Activated gamma-delta T cell (primary cell): ENCODE measurements around the gene ATP9B.

Source experiments
- DNase-seq: peaks from one replicate; lab custom pipeline; 2025; lab: John Stamatoyannopoulos, UW

The ATP9B gene

DNA sequence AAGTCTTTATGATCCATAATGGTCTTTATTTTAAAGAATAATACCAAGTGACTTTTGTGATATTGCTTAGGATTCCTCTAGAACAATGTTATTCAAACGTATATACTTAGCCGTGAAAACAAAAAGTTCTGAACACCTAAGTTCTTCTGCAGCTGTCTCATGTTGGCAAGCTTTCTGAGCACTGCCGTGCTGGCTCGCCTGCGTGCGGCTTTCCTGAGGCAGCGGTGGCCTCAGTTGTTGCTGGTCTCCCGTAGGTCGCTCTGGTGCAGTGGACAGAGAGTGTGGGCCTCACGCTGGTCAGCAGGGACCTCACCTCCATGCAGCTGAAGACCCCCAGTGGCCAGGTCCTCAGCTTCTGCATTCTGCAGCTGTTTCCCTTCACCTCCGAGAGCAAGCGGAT is 259.7 kb downstream of the ATP9B start:
- DNase-seq, result no peak

DNA sequence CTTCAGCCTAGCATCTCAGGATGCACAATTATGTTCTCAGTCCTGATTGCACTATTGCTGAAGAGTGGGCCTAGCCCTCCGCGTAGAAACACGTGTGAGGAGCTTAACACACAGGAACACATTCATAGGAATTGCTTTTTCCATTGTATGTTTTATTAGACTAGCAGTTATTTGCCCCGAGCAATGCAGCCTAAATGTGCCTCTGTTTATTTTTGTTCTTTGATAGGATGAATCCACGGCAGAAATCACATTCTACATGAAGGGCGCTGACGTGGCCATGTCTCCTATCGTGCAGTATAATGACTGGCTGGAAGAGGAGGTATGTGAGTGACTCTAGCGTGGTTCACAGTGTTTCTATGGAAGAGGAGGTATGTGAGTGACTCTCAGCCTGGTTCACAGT is 260.6 kb downstream of the ATP9B start:
- no peak for DNase-seq

DNA sequence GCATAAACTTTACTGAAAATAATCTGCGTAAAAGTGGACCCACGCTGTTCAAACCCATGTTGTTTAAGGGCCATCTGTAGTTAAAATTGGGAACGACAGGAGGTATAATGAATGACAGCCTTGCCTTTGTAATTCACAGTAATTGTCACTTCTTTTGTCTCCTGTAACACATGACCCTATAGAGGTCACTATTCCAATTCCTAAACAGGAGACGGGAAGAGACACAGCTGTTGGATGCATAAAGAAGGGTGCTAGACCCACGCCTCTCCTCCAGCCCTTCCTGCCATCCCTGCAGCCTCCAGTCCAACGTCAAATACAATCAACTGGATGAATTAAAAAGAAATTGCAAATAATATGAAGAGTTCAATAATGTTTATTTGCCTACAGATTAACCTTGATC is 263.5 kb downstream of the ATP9B start:
- no peak for DNase-seq

DNA sequence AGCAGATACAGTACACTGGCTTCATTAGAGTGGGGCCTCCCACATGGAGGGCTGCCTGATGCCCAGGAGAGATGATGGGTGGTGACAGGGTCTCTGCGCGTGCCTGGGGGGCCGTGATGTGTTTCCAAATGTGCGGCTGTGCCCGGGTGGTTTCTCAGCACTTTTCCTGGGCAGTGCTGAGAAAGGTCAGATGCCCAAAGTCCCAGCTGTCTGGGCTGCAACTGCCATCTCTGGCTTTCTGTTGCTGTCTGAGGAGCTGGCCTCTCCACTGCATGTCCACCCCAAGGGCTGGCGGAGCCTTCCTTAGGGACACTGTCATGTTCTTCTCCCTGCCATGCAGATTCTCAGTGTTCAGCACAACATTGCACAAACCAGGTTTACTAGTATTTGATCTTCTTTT is 263.9 kb downstream of the ATP9B start:
- no peak for DNase-seq

DNA sequence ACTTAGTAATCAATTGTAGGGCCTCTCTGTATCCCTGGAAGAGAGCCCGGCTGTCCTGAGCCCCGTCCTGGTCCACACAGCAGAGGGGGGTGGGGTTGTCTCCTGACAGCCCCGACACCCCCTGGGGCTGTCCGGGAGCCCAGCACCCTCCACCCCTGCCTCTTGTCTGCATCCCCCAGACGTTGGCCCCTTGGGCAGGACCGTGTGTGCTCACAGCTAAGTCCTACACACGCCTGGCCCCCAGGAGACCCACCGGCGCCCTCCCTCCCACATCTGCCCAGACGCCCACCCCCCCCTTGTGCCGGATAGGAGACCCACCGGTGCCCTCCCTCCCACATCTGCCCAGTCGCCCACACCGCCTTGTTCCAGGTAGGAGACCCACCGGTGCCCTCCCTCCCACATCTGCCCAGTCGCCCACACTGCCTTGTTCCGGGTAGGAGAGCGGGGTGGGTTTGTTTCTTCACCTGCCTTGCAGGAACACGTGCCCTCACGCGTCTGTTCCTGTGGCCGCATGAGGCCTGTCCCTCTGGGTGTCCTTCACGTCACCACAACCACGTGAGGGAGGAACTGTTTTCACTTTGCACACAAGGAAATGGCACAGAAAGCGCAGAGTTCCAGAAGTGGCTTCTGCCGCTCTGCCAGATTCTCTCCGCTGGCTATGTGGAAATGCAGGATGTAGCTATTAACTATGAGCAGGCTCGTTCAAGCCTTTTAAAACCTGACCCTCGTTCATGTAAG is 265.5 kb downstream of the ATP9B start:
- no peak for DNase-seq

DNA sequence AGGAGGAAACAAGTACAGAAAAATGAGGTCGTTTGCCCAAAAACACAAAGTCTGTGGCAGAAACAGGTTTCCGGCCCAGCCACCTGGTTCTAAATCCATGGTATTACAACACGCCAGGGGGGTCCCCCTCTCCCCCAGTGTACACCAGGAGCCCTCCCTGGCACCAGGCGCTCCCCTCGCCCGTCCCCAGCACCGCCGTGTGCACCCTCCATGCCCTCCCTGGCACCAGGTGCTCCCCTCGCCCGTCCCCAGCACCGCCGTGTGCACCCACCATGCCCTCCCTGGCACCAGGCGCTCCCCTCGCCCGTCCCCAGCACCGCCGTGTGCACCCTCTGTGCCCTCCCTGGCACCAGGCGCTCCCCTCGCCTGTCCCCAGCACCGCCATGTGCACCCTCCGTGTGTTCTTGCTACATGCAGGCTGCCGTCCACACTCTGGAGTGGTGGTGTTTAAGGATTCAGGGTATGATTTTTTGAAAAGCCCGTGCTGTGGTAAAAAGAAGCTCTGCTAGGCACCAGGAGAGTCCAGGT is 266.7 kb downstream of the ATP9B start:
- DNase-seq, result no peak

DNA sequence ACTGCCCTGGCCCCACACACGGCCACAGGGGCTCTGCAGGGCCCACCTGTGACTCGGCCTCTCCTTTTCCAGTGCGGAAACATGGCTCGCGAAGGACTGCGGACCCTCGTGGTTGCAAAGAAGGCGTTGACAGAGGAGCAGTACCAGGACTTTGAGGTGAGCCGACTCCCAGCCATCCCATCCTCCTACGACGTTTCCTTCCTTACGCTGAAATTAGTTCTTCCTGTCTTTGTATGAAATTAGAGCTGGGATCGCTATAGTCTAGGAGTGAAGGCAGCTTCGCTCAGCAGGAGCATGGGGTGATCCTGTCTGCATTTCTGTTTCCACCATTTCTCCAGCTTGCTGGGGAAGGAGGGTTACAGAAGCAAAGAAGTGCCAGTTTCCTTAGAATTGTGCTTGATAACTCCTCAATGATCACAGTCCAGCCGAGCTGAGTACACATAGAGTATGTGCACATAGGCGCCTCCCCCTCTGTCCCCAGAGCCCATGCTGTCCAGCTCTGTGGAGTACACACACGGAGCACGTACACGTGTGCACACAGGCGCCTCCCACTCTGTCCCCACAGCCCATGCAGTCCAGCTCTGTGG is 267.5 kb downstream of the ATP9B start:
- DNase-seq, result no peak

DNA sequence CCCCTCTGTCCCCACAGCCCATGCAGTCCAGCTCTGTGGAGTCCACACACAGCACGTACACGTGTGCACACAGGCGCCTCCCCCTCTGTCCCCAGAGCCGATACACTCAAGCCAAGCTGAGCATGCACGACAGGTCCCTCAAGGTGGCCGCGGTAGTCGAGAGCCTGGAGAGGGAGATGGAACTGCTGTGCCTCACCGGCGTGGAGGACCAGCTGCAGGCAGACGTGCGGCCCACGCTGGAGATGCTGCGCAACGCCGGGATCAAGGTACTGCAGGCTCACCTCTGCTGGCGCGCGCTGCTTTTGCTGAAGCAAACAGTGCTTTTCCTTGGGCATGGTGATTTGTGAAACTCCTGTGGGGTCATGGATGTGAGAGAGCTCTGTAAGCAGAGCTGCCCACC is 268.0 kb downstream of the ATP9B start:
- no peak for DNase-seq

DNA sequence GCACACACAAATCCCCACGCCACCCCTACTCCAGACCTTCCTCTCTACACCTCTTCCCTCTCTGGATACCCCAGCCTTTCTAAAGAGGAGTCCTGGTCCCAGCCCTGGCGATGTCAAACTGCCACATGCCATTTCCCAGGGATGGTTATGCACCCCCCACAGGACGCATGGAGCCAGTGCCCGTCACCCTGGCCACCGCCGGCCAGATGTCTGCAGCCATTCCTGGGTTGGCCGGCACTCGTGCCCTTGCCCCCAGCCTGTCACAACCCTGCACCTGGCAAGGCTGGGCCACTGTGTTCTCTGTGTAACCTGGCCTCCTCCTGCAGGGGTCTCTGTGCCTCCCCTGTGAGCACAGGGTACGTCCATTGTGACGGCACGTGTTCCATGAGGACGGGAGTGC is 268.4 kb downstream of the ATP9B start:
- no peak for DNase-seq

DNA sequence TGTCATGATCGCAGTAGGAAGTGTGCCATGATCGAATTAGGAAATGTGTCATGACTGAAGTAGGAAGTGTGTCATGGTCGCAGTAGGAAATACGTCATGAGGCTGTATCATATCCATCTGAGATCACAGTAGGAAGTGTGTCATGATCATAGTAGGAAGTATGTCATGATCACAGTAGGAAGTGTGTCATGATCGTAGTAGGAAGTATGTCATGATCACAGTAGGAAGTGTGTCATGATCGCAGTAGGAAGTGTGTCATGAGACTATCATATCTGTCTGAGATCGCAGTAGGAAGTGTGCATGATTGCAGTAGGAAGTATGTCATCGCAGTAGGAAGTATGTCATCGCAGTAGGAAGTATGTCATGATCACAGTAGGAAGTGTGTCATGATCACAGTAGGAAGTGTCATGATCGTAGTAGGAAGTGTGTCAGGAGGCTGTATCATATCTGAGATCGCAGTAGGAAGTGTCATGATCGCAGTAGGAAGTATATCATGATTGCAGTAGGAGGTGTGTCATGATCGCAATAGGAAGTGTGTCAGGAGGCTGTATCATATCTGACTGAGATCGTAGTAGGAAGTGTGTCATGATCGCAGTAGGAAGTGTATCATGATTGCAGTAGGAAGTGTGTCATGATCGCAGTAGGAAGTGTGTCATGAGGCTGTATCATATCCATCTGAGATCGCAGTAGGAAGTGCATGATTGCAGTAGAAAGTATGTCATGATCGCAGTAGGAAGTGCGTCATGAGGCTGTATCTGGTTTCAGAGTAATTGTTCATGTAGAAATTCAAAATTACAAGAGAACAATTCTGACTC is 270.1 kb downstream of the ATP9B start:
- DNase-seq, result no peak

DNA sequence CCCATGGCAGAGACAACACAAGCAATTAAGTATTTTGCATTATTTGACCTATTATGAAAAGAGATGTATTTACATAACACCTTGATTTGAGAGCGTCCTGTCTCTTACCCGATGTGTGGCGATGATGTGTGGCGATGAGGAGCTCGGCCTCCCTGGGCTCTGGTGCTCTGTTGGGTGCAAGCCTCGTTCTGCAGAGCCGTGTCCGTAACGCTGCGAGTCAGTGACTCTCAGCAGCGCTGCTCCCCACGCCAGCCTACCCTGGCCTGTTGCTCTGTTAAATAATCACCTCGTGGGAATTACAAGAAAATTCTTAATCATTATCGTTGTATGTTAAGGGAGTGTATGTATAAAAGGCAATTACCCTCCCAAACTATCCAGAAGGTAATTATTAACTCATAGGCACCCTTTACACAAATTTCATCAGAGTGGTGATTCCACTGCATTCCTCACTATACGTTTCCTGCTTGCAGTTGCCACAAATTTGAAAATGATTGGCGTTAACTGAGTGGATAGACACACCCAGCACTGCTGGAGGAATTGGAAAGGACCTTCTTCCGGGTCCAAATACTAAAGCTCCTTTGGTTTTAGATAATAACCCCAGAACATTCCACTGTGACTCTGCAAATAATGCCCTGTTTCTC is 274.5 kb downstream of the ATP9B start:
- no peak for DNase-seq

DNA sequence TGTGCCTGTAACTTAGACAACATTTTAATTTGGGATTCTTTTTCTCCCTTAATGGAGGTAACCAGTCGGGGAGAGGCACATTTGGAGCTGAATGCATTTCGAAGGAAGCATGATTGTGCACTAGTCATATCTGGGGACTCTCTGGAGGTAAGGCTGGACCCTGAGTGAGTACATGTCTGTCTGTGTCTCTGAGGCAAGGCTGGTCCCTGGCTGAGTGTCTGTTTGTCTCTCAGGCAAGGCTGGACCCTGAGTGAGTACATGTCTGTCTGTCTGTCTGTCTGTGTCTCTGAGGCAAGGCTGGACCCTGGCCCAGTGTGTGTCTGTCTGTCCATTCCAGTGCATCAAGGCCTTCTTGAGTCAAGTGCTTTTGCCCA is 275.0 kb downstream of the ATP9B start:
- DNase-seq, result no peak

DNA sequence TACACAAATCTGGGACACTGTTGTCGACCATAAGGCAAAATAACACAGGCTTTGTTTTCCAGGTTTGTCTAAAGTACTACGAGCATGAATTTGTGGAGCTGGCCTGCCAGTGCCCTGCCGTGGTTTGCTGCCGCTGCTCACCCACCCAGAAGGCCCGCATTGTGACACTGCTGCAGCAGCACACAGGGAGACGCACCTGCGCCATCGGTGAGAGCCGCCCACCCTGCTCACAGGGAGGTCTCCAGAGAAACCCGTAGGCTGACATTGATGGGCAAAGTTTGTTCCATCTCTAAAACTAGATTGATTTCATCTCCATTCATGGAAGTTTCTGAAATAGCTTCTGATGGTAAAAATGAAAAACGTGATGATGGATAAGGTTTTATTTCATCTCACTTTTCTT is 276.2 kb downstream of the ATP9B start:
- no peak for DNase-seq

DNA sequence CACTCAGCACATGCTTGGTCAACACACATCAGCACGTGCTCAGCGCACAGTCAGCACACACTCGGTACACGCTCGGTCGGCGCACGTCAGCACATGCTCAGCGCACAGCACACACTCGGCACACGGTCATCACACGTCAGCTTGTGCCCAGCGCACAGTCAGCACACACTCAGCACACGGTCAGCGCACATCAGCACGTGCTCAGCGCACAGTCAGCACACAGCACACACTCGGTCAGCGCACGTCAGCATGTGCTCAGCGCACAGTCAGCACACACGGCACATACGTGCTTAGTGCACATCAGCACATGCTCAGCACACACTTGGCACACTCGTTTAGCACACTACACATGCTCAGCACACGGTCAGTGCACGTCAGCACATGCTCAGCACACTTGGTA is 276.8 kb downstream of the ATP9B start:
- DNase-seq, result no peak

DNA sequence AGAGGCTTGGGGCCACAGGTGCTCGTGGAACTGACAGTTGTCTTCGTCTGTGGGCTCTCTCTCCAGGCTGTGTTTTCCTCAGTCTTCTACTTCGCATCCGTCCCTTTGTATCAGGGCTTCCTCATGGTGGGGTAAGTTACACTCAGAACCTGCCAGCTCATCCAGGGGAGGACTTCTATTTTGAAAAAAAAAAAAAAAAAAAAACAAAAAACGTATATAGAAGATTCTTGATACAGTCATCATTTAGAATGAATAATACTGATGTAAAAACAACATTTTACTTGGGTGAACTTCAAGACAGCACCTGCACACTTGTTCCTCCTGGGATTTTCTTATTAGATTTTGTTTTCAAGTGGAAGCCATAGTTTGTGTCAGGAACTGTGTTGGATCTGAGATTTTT is 278.9 kb downstream of the ATP9B start:
- DNase-seq, result no peak

DNA sequence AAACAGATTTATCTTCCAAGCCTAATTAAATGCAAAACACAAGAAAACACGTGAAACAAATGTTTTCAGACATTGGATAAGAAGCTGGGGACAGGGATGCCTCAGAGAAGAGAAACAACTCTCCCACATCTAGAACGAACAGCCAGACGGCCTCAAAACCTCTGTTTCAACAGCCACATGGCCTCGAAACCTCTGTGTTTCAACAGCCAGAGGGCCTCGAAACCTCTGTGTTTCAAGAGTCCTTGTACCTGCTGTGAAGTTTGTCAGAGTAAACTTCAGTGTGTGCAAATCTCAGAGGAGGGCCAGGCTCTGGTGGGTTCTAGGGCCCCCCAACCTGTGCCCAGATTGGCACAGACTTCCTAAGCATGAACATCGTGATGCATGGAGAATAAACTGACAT is 283.2 kb downstream of the ATP9B start:
- DNase-seq, result no peak

DNA sequence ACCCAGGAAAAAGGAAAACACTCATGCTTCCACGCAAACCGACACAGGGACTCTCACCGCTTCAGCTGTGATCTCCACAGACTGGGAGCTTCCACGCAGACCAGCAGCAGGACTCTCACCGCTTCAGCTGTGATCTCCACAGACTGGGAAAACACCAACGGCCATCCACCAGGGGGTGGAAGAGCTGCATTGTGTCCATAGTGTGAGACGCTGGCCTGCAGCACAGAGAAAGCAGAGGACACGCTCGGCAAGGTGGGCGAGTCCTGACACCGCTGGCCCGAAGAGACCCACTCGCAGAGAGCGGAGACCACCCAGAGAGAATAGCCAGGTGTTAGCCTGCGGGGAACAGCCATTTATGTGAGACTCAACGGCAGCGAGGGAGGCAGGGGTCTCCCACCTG is 284.1 kb downstream of the ATP9B start:
- DNase-seq, result no peak

DNA sequence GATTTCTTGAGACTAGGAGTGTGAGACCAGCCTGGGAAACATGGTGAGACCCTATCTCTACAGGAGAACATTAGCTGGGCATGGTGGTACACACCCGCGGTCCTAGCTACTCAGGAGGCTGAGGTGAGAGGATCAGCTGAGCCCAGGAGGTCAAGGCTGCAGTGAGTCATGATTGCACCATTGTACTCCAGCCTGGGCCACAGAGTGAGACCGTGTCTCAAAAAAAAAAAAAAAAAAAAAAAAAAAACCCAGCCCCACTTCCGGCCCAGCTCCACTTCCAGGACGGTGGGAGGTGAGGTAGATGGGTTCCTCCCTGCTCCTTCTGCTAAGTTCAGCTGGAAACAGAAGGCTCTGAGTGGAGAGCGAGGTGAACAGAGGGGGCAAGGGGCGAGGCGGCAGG is 285.2 kb downstream of the ATP9B start:
- no peak for DNase-seq

DNA sequence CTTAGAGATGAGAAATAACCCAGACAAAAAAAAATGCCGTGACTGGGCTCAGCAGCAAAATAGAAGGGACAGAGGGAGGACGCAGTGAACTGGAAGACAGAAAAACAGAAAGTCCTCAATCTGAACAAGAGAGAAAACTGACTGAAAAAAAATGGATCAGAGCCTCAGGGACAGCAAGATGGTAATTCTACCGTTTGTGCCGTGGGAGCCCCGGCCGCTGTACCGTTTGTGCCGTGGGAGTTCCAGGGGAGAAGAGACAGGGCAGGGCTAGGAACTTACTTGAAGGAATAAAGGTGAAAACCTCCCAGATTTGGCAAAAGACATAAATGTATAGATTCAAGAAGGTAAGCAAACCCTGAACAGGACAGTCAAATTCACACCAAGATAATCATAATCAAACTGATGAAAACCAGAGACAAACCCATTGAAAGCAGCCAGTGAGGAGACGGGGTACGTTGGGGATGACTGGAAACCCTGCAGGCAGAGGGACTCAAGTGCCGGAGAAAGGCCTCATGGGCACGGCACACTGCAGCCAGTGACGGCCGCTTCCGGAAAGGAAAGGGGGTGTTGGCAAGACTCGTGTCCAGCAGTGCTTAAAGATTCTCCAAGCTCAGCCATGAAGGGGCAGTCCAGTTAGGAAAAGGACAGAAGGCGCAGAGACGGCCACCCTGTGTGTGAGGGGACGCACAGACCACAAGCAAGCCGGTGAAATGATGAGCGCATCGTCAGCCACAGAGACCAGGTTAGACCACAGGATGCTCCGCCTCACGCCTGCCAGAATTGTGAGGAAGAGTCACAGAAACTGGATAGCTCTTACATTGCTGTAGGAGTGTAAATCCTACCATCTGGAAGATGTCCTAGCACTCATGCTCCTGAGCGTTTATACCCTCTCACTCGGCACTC is 286.5 kb downstream of the ATP9B start:
- DNase-seq, result no peak

DNA sequence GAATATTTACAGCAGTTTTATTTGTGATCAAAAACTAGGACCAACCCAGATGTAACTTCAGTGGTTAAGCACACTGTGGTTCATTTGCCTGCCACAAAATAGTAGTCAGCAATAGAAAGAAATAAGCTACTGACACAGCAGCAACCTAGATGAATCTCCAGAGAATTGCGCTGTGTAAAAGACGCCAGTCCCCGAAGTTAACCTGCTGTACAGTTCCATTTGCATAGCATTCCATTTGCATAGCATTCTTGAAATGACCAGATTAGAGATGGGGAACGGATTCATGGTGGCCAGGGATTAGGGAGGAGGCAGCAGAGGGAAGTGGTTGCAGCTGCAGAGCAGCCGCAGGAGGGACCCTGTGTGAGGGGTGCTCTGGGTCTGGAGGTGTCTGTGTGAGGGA is 287.2 kb downstream of the ATP9B start:
- DNase-seq, result no peak

DNA sequence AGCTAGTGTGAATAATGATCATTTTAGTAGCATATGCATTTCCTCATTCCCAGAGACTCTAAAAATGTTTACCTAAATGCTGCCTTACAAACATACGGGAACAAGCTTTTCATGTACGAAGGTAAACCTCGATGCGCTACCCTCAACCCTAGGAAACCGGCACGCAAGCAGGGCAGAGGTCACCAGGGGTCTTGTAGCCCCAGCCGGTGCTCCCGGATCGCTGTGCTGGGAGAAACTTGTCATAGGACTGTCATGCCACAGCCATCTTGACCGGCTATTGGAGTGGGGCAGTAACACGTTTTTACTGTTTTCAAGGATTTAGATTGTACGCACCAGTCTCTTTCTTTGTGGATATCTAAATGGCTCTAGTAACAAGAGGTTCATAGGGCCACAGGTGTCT is 291.7 kb downstream of the ATP9B start:
- DNase-seq, result no peak
